ENCODE measurements around the gene TAT. TPM values are rescaled to one million over a fixed set of nuclear protein-coding genes. Genes with fewer than 3 reads are reported as not detected.

The TAT gene
- total RNA-seq (2022) (not detected in 2 replicates), Bru-seq, nascent RNA (not detected), BruChase-seq, experiment 1, labeled RNA remaining after a 6-hour chase (percentile 7 among the genes with signal in this experiment), BruChase-seq, experiment 2, labeled RNA remaining after a 2-hour chase (not detected)
- long read RNA-seq = 0 reads

GRCh38 chr16:71576971-71577370, at the start of gene TAT:
Gene TAT, minus strand, starts transcription at chr16:71577092. Its CDS starts 677 bp downstream, at chr16:71576415.
- TF ChIP-seq, protein P1, sequence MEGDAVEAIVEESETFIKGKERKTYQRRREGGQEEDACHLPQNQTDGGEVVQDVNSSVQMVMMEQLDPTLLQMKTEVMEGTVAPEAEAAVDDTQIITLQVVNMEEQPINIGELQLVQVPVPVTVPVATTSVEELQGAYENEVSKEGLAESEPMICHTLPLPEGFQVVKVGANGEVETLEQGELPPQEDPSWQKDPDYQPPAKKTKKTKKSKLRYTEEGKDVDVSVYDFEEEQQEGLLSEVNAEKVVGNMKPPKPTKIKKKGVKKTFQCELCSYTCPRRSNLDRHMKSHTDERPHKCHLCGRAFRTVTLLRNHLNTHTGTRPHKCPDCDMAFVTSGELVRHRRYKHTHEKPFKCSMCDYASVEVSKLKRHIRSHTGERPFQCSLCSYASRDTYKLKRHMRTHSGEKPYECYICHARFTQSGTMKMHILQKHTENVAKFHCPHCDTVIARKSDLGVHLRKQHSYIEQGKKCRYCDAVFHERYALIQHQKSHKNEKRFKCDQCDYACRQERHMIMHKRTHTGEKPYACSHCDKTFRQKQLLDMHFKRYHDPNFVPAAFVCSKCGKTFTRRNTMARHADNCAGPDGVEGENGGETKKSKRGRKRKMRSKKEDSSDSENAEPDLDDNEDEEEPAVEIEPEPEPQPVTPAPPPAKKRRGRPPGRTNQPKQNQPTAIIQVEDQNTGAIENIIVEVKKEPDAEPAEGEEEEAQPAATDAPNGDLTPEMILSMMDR (IDR thresholded peaks at IDR 0.05; ENCODE audit: unreplicated experiment) = no peak
- intact Hi-C loops (cut with micrococcal nuclease) = no loop called here
- DNase-seq (ENCODE audit: unreplicated experiment) = no peak
- Mint-ChIP-seq H3K9me3 (ENCODE audit: unreplicated experiment) (no peaks in the 10 kb centered on the region), H3K27ac (ENCODE audit: low read depth, unreplicated experiment) (no peak within 1 kb of the TSS), H3K27me3 (ENCODE audit: insufficient read depth, unreplicated experiment) (peaks cover 35% of the 10 kb centered on the region), H3K36me3 (ENCODE audit: insufficient read depth, unreplicated experiment) (no peaks in the 10 kb centered on the region), H3K4me3 (ENCODE audit: unreplicated experiment) (no peak within 1 kb of the TSS), H3K4me1 (ENCODE audit: insufficient read depth, unreplicated experiment) (no peaks in the 10 kb centered on the region)
- POLR2A ChIA-PET = interaction anchor here (0.8 kb wide), 1 partner anchor 34 kb away, joined by 3 read pairs; no protein-coding TSS in a partner anchor
- BruUV-seq (replicated peaks) = no TSS peak
- CTCF ChIA-PET = interaction anchor here (1.1 to 2.6 kb wide), 3 partner anchors 10 to 164 kb away, joined by 4 to 17 read pairs (median 4); no protein-coding TSS in a partner anchor

- H3K9me3 Mint-ChIP-seq (ENCODE audit: unreplicated experiment) = no peaks in the 10 kb centered on the region
- no peaks in the 10 kb centered on the region for H3K4me1 Mint-ChIP-seq (ENCODE audit: insufficient read depth, unreplicated experiment)
- no TSS peak for BruUV-seq (replicated peaks)
- no peaks in the 10 kb centered on the region for H3K27me3 Mint-ChIP-seq (ENCODE audit: insufficient read depth, unreplicated experiment)
- H3K36me3 Mint-ChIP-seq (ENCODE audit: insufficient read depth, unreplicated experiment) = no peaks in the 10 kb centered on the region
- ChIA-PET POLR2A (interaction anchor here (0.6 to 0.7 kb wide), 5 partner anchors 10 to 907 kb away, joined by 3 to 4 read pairs (median 3); no protein-coding TSS in a partner anchor), CTCF (interaction anchor here (0.7 to 1.0 kb wide), 2 partner anchors 16 to 164 kb away, joined by 3 to 4 read pairs; no protein-coding TSS in a partner anchor)
- DNase-seq (ENCODE audit: unreplicated experiment) = peak; percentile 76
- no peak within 1 kb of the TSS for H3K27ac Mint-ChIP-seq (ENCODE audit: low read depth, unreplicated experiment)
- H3K4me3 Mint-ChIP-seq (ENCODE audit: unreplicated experiment) = no peak within 1 kb of the TSS
- intact Hi-C loops (cut with micrococcal nuclease) = no loop called here
- TF ChIP-seq, protein P1 (IDR thresholded peaks at IDR 0.05; ENCODE audit: unreplicated experiment) = no peak
Measured at GRCh38 chr16:71626018-71626857, 49.3 kb upstream of the TAT start, which contains the start of gene MARVELD3. Gene MARVELD3, plus strand, starts transcription at chr16:71626184. Its CDS starts 46 bp downstream, at chr16:71626230.

GRCh38 chr16:71625113-71625850, 48.4 kb upstream of the TAT start:
- no peaks in the 10 kb centered on the region for H3K27me3 Mint-ChIP-seq (ENCODE audit: insufficient read depth, unreplicated experiment)
- H3K36me3 Mint-ChIP-seq (ENCODE audit: insufficient read depth, unreplicated experiment) = no peaks in the 10 kb centered on the region
- H3K9me3 Mint-ChIP-seq (ENCODE audit: unreplicated experiment) = no peaks in the 10 kb centered on the region
- CTCF ChIA-PET = interaction anchor here (0.6 to 1.0 kb wide), 5 partner anchors 14 to 403 kb away, joined by 3 to 4 read pairs (median 4); no protein-coding TSS in a partner anchor
- H3K4me3 Mint-ChIP-seq (ENCODE audit: unreplicated experiment) = no peak overlapping the region
- intact Hi-C loops (cut with micrococcal nuclease) = no loop called here
- no peak overlapping the region for H3K27ac Mint-ChIP-seq (ENCODE audit: low read depth, unreplicated experiment)
- H3K4me1 Mint-ChIP-seq (ENCODE audit: insufficient read depth, unreplicated experiment) = no peaks in the 10 kb centered on the region
- BruUV-seq (replicated peaks) = no TSS peak
- POLR2A ChIA-PET = interaction anchor here (0.6 to 0.7 kb wide), 5 partner anchors 9 to 906 kb away, joined by 3 to 4 read pairs (median 3); no protein-coding TSS in a partner anchor
- no peak for DNase-seq (ENCODE audit: unreplicated experiment)
- TF ChIP-seq, protein P1 (IDR thresholded peaks at IDR 0.05; ENCODE audit: unreplicated experiment) = no peak

Measured in MCF 10A (cell line).